ENCODE data around the gene TIMM21. TPM values are rescaled to one million over a fixed set of nuclear protein-coding genes. Genes with fewer than 3 reads are reported as not detected.
A peak's percentile ranks its signal among the peaks of the same experiment; 100 is the strongest.

TIMM21 gene
- total RNA-seq, 1 experiment from 2014 or later, result 15.6 TPM

DNA sequence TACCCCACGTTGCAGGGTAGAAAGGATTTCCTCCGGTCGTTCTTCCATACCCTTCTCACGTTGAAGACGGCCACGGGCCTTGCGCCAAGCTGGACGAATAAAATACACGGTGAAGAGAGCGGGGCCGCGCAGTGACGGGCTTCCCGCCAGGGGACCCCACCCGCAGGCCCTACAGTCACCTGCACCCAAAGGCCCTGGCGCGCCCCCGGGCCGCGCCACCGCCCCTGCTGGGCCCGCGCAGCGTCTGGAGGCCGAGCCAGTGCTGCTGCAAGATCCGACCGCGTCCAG is 888 bp upstream of the TIMM21 start:
- Histone ChIP-seq H3K4me3 (ENCODE audit: low read depth, low read length) (peak overlapping the region; percentile 37), H3K36me3 (ENCODE audit: control insufficient read depth, insufficient read depth, low read length) (no peaks in the 10 kb centered on the region), H3K9me3 (no peaks in the 10 kb centered on the region), H3K27me3 (replicated peaks; ENCODE audit: control insufficient read depth, insufficient read depth, low read length) (no peaks in the 10 kb centered on the region), H3K4me1 (no peaks in the 10 kb centered on the region)
- DNase-seq, result no peak
- H3K27me3 Mint-ChIP-seq (ENCODE audit: insufficient read depth, unreplicated experiment), result no peaks in the 10 kb centered on the region
- H3K4me1 Mint-ChIP-seq (ENCODE audit: low read depth, unreplicated experiment), result no peaks in the 10 kb centered on the region
- no TSS peak for BruUV-seq (replicated peaks)
- intact Hi-C loops (cut with micrococcal nuclease; ENCODE audit: unreplicated experiment), result loop anchor here (5.0 kb wide), 1 partner anchor 45 kb away; no protein-coding TSS in a partner anchor
- TF ChIP-seq, protein P1, sequence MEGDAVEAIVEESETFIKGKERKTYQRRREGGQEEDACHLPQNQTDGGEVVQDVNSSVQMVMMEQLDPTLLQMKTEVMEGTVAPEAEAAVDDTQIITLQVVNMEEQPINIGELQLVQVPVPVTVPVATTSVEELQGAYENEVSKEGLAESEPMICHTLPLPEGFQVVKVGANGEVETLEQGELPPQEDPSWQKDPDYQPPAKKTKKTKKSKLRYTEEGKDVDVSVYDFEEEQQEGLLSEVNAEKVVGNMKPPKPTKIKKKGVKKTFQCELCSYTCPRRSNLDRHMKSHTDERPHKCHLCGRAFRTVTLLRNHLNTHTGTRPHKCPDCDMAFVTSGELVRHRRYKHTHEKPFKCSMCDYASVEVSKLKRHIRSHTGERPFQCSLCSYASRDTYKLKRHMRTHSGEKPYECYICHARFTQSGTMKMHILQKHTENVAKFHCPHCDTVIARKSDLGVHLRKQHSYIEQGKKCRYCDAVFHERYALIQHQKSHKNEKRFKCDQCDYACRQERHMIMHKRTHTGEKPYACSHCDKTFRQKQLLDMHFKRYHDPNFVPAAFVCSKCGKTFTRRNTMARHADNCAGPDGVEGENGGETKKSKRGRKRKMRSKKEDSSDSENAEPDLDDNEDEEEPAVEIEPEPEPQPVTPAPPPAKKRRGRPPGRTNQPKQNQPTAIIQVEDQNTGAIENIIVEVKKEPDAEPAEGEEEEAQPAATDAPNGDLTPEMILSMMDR (IDR thresholded peaks at IDR 0.05; ENCODE audit: insufficient read depth in 1 of 2, low read depth in 1 of 2, low read length in 1 of 2, severe bottlenecking in 1 of 2, unreplicated experiment in 1 of 2), result no peak
- POLR2A ChIA-PET, result no interaction called here
- peaks cover 9% of the 10 kb centered on the region for H3K36me3 Mint-ChIP-seq (ENCODE audit: insufficient read depth, unreplicated experiment)
- H3K4me3 Mint-ChIP-seq (ENCODE audit: unreplicated experiment), result peak overlapping the region; percentile 89
- CTCF ChIA-PET, result no interaction called here
- no peaks in the 10 kb centered on the region for H3K9me3 Mint-ChIP-seq (ENCODE audit: unreplicated experiment)
- peak overlapping the region; percentile 72 for H3K27ac Mint-ChIP-seq (ENCODE audit: unreplicated experiment)

DNA sequence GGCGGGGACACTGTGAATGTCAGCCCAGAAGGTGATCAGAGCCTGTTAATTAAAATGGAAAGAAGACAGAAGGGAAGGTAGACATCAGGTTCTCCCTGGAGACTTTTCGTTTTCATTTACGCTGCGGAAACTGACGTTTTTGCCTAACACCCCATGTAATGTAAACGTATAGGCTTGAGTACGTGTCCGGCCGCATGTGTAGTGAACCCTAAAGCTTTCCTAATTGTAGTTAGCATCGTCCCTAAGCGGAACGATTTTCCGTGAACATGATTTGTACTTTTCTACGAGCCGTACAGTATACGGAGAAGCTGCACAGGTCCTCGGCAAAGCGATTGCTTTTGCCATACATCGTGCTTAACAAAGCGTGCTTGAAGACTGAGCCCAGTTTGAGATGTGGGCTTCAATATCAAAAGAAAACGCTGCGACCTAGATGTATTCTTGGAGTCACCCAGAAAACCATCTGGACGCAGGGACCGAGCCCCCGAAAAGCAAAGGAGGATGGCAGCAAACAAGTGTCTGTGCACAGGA is 284 bp downstream of the TIMM21 start:
- Mint-ChIP-seq H3K36me3 (ENCODE audit: insufficient read depth, unreplicated experiment) (peaks cover 9% of the 10 kb centered on the region), H3K9me3 (ENCODE audit: unreplicated experiment) (no peaks in the 10 kb centered on the region), H3K4me1 (ENCODE audit: low read depth, unreplicated experiment) (no peaks in the 10 kb centered on the region), H3K27me3 (ENCODE audit: insufficient read depth, unreplicated experiment) (no peaks in the 10 kb centered on the region), H3K4me3 (ENCODE audit: unreplicated experiment) (peak overlapping the region; percentile 89), H3K27ac (ENCODE audit: unreplicated experiment) (peak overlapping the region; percentile 72)
- POLR2A ChIA-PET, result no interaction called here
- no peak for DNase-seq
- TF ChIP-seq, protein P1 (IDR thresholded peaks at IDR 0.05; ENCODE audit: insufficient read depth in 1 of 2, low read depth in 1 of 2, low read length in 1 of 2, severe bottlenecking in 1 of 2, unreplicated experiment in 1 of 2), result no peak
- intact Hi-C loops (cut with micrococcal nuclease; ENCODE audit: unreplicated experiment), result loop anchor here (5.0 kb wide), 1 partner anchor 44 kb away; no protein-coding TSS in a partner anchor
- Histone ChIP-seq H3K36me3 (ENCODE audit: control insufficient read depth, insufficient read depth, low read length) (no peaks in the 10 kb centered on the region), H3K9me3 (no peaks in the 10 kb centered on the region), H3K4me3 (ENCODE audit: low read depth, low read length) (peak overlapping the region; percentile 59), H3K27me3 (replicated peaks; ENCODE audit: control insufficient read depth, insufficient read depth, low read length) (no peaks in the 10 kb centered on the region), H3K4me1 (no peaks in the 10 kb centered on the region)
- CTCF ChIA-PET, result no interaction called here
- BruUV-seq (replicated peaks), result TSS peak; percentile 71

DNA sequence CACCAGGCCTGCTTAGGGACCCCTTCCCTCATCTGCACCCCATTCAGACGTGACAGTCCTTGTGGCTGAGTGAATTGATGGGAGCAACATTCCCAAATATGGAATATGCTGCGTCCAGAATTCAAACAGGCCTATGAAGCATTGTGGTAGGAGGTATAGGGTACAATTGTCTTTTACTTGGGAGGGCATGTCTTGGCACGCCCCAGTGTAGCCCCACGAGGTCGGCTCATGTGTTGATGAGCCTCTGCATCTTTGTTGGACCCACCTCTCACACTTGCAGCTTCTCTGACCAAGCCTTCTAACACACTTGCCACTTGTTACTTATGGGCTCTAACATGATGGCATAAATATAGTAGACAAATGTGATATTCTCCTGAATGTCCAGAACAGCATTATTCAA is 1.6 kb downstream of the TIMM21 start:
- Histone ChIP-seq H3K27me3 (replicated peaks; ENCODE audit: control insufficient read depth, insufficient read depth, low read length) (no peaks in the 10 kb centered on the region), H3K4me3 (ENCODE audit: low read depth, low read length) (no peak overlapping the region), H3K36me3 (ENCODE audit: control insufficient read depth, insufficient read depth, low read length) (no peaks in the 10 kb centered on the region), H3K9me3 (no peaks in the 10 kb centered on the region), H3K4me1 (no peaks in the 10 kb centered on the region)
- Mint-ChIP-seq H3K4me1 (ENCODE audit: low read depth, unreplicated experiment) (no peaks in the 10 kb centered on the region), H3K27ac (ENCODE audit: unreplicated experiment) (no peak overlapping the region), H3K9me3 (ENCODE audit: unreplicated experiment) (no peaks in the 10 kb centered on the region), H3K4me3 (ENCODE audit: unreplicated experiment) (peak overlapping the region; percentile 89), H3K36me3 (ENCODE audit: insufficient read depth, unreplicated experiment) (peaks cover 9% of the 10 kb centered on the region), H3K27me3 (ENCODE audit: insufficient read depth, unreplicated experiment) (no peaks in the 10 kb centered on the region)
- BruUV-seq (replicated peaks), result no TSS peak
- DNase-seq, result no peak
- intact Hi-C loops (cut with micrococcal nuclease; ENCODE audit: unreplicated experiment), result loop anchor here (5.0 kb wide), 1 partner anchor 42 kb away; no protein-coding TSS in a partner anchor
- ChIA-PET CTCF (no interaction called here), POLR2A (no interaction called here)
- TF ChIP-seq, protein P1 (IDR thresholded peaks at IDR 0.05; ENCODE audit: insufficient read depth in 1 of 2, low read depth in 1 of 2, low read length in 1 of 2, severe bottlenecking in 1 of 2, unreplicated experiment in 1 of 2), result no peak

Measured in Caco-2 (cell line).